ENCODE results near the gene DHX30.

- TF ChIP-seq CTCF (conservative IDR thresholded peaks at IDR 0.05; ENCODE audit: low read depth, low read length) (no peak), USF2 (IDR thresholded peaks at IDR 0.05; ENCODE audit: low read depth, low read length) (no peak), POLR2A (IDR thresholded peaks at IDR 0.05; ENCODE audit: low read depth, low read length) (no peak), CHD1 (IDR thresholded peaks at IDR 0.05; ENCODE audit: low read depth, low read length) (no peak), RCOR1 (IDR thresholded peaks at IDR 0.05; ENCODE audit: insufficient replicate concordance, low read length) (no peak), ELK1 (IDR thresholded peaks at IDR 0.05; ENCODE audit: borderline replicate concordance, low read depth, low read length) (no peak), RAD21 (IDR thresholded peaks at IDR 0.05; ENCODE audit: low read length) (no peak), BHLHE40 (IDR thresholded peaks at IDR 0.05; ENCODE audit: low read depth, low read length) (no peak), RFX5 (IDR thresholded peaks at IDR 0.05; ENCODE audit: low read depth, low read length) (no peak), MAZ (IDR thresholded peaks at IDR 0.05; ENCODE audit: borderline replicate concordance, low read depth, low read length) (no peak), MXI1 (IDR thresholded peaks at IDR 0.05; ENCODE audit: borderline replicate concordance, low read depth, low read length) (no peak)
Measured at GRCh38 chr3:47782446-47783308, 20.3 kb upstream of the DHX30 start.

Data from IMR-90 (cell line).